PFSK-1 (cell line): ENCODE data around the gene LTBP3.
A peak's percentile ranks its signal among the peaks of the same experiment; 100 is the strongest.

Experiments used
- FOXP2 ChIP-seq: optimal IDR thresholded peaks from 2 replicates; pipeline ENCODE3; 2011; ENCODE audit warnings: borderline replicate concordance, control low read depth, inconsistent platforms; ENCODE audit not compliant: insufficient read depth; ENCODE audit errors: extremely low read length, extremely low read depth
- POLR2AphosphoS5 ChIP-seq: IDR thresholded peaks from 2 replicates; pipeline ENCODE4 v1.6.1; 2012; ENCODE audit warnings: low read depth, mild to moderate bottlenecking, control low read depth, low read length, moderate library complexity
- REST ChIP-seq, 2 experiments: IDR thresholded peaks; 2 replicates each; pipeline versions ENCODE4 v1.6.1 to v1.8.0; 2011 to 2012; ENCODE audit warnings: low read depth in 2 of 2, low read length in 2 of 2, control low read depth in 1 of 2, inconsistent platforms in 1 of 2, mild to moderate bottlenecking in 1 of 2, moderate library complexity in 1 of 2; ENCODE audit not compliant: insufficient read depth in 1 of 2
- SIN3A ChIP-seq: IDR thresholded peaks from 2 replicates; pipeline ENCODE4 v1.6.1; 2012; ENCODE audit warnings: mild to moderate bottlenecking, low read length, moderate library complexity, borderline replicate concordance; ENCODE audit not compliant: insufficient read depth
- TAF1 ChIP-seq: IDR thresholded peaks from 2 replicates; pipeline ENCODE4 v1.6.1; 2012; ENCODE audit warnings: low read length, control low read depth, borderline replicate concordance; ENCODE audit not compliant: insufficient read depth

Gene LTBP3

GRCh38 chr11:65492387-65492636 is 65.8 kb downstream of the LTBP3 start:
- TF ChIP-seq TAF1: no peak
- no peak for TF ChIP-seq POLR2AphosphoS5
- no peak for TF ChIP-seq REST (IDR thresholded peaks at IDR 0.05; ENCODE audit: insufficient read depth in 1 of 2, low read depth in 2 of 2, low read length in 2 of 2)
- no peak for TF ChIP-seq FOXP2
- TF ChIP-seq SIN3A: no peak

- no peak for TF ChIP-seq TAF1
- TF ChIP-seq SIN3A: no peak
- TF ChIP-seq REST (IDR thresholded peaks at IDR 0.05; ENCODE audit: insufficient read depth in 1 of 2, low read depth in 2 of 2, low read length in 2 of 2): 0 out of 4 replicates have a peak, but pooled peaks of 1 of the 2 experiments have one; percentile 29
- TF ChIP-seq FOXP2: no peak
- TF ChIP-seq POLR2AphosphoS5: no peak; the same call in 1 of the 2 replicates
Measured at GRCh38 chr11:65491614-65492386, 66.4 kb downstream of the LTBP3 start.

- TF ChIP-seq TAF1: no peak
- no peak for TF ChIP-seq SIN3A
- no peak for TF ChIP-seq REST (IDR thresholded peaks at IDR 0.05; ENCODE audit: insufficient read depth in 1 of 2, low read depth in 2 of 2, low read length in 2 of 2)
- no peak for TF ChIP-seq POLR2AphosphoS5
- no peak for TF ChIP-seq FOXP2
Measured at GRCh38 chr11:65491163-65491465, 67.0 kb downstream of the LTBP3 start.

GRCh38 chr11:65489706-65490320 is 68.3 kb downstream of the LTBP3 start:
- no peak for TF ChIP-seq POLR2AphosphoS5
- TF ChIP-seq REST (IDR thresholded peaks at IDR 0.05; ENCODE audit: insufficient read depth in 1 of 2, low read depth in 2 of 2, low read length in 2 of 2): no peak
- TF ChIP-seq FOXP2: no peak
- no peak for TF ChIP-seq TAF1
- TF ChIP-seq SIN3A: no peak
